HG03025 (cell line): ENCODE data around the gene GKN2.
"Not testable (repeated sequence)": the region's sequence is repeated elsewhere in the genome, so short reads cannot be mapped to it uniquely, and the experiment has no call there.

Source experiments
- ATAC-seq: cut with Tn5 transposase; IDR thresholded peaks from one replicate; pipeline ENCODE4 v1.9.1; 2021; ENCODE audit warnings: mild to moderate bottlenecking, moderate library complexity; ENCODE audit not compliant: unreplicated experiment, low FRiP score

The GKN2 gene

DNA sequence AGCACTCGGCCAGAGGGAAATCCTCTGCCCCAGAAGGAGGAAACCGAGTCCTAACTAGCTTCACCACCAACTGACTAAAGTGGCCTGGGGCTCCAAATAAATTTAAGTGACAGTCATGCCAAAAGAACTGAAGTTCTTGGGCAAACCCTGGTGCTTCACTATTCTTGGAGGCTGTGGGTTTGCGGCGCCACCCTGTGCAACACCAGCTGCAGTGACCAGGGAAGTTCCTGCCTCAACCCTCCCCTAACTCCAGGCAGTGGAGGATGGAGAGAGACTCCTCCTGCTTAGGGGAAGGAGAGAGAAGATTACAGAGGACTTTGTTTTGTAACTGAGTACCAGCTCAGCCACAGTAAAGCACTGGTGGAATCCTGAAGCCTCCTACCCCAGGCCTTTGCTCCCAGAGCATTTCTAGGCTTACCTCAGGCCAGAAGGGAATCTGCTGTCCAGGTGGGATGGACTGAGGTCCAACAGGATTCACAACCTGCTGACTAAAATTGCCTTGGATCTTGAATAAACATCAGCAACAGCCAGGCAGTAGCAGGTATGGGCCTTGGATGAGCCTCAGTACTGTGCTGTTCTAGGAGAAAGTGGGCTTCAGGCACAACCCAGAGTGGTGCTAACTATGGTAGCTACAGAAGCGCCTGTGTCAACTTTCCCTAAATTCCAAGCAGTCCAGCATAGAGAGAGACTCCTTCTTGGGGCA, 52.0 kb downstream of the GKN2 start:
- ATAC-seq, result no peak

DNA sequence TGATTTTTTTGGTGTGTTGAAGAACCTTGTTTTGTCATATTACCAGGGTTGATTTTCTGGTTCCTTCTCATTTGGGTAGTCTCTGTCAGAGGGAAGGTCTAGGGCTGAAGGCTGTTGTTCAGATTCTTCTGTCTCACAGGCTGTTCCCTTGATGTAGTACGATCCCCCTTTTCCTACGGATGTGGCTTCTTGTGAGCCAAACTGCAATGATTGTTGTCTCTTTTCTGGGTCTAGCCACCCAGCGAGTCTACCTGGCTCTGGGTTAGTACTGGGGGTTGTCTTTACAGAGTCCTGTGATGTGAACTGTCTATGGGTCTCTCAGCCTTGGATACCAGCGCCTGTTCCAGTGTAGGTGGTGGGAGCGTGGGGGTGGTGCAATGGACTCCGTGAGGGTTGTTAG, 56.7 kb downstream of the GKN2 start:
- not testable (repeated sequence) for ATAC-seq
